Testis (tissue), 3 donors: Measurements from ENCODE around the gene PLA2G2D. TPM values are rescaled to one million over a fixed set of nuclear protein-coding genes. Genes with fewer than 3 reads are reported as not detected.

Source experiments
- DNase-seq: peaks from one replicate; pipeline ENCODE4 v3.0.0-alpha.2; 2019
- H3K27ac ChIP-seq, 2 donors: fragments of 200-600 bp; sonication (generic); one replicate each; pipeline ENCODE4 v1.5.1; 2019
- H3K27me3 ChIP-seq: fragments of 200-600 bp; sonication (generic); one replicate; pipeline ENCODE4 v1.5.1; 2019
- H3K36me3 ChIP-seq: fragments of 200-600 bp; sonication (generic); one replicate; pipeline ENCODE4 v1.5.1; 2017; ENCODE audit warnings: low read depth; ENCODE audit errors: missing control alignments
- H3K4me1 ChIP-seq: fragments of 200-600 bp; sonication (generic); one replicate; pipeline ENCODE4 v1.5.1; 2019
- H3K4me3 ChIP-seq, 2 donors: fragments of 200-600 bp; sonication (generic); one replicate each; pipeline ENCODE4 v1.5.1; 2017 to 2019
- H3K9me3 ChIP-seq: fragments of 200-600 bp; sonication (generic); one replicate; pipeline ENCODE4 v1.5.1; 2017
- CTCF ChIP-seq, 3 experiments: fragments of 450-650 bp in 2 of 3; fragments of 200-600 bp in 1 of 3; sonication (generic) in 1 of 3; IDR thresholded peaks; one replicate each; pipeline ENCODE4 v1.5.1; 2016 to 2019; ENCODE audit warnings: antibody characterized with exemption in 3 of 3, mild to moderate bottlenecking in 2 of 3, moderate library complexity in 1 of 3
- POLR2A ChIP-seq: fragments of 450-650 bp; IDR thresholded peaks from one replicate; pipeline ENCODE4 v1.6.1; 2017; ENCODE audit warnings: antibody characterized with exemption, mild to moderate bottlenecking, moderate library complexity
- WGBS, 2 donors: methylation state at CpG; one replicate each; pipeline ENCODE4 v1.1.5; 2018; 5-methylcytosine and 5-hydroxymethylcytosine counted together
- intact Hi-C: fragments of 100-400 bp; cut with DNase I; formaldehyde crosslinking; loops from one replicate; pipeline ENCODE4 v1.15.1; 2023; ENCODE audit warnings: low total_unique reads
- polyA plus RNA-seq: library from polyadenylated mRNA; stranded (reverse); fragments of 350-450 nt; fragmentation: Illumina TruSeq; extraction: RNeasy Lipid Tissue Mini Kit (QIAGEN cat#74804); gene quantifications from one replicate; pipeline ENCODE4 v1.2.3, GENCODE V29; 2014; ENCODE audit warnings: low read depth, low replicate concordance; ENCODE audit not compliant: insufficient read depth
- total RNA-seq, 2 donors: library from RNA; depleted of rRNA; stranded (reverse); fragments of >200 nt; gene quantifications; one replicate each; pipeline ENCODE4 v1.2.3, GENCODE V29; 2016

Gene PLA2G2D
- total and polyA plus RNA-seq, 3 donors from 2014 or later, result 0.16 to 3.7 TPM; not detected in 1

DNA sequence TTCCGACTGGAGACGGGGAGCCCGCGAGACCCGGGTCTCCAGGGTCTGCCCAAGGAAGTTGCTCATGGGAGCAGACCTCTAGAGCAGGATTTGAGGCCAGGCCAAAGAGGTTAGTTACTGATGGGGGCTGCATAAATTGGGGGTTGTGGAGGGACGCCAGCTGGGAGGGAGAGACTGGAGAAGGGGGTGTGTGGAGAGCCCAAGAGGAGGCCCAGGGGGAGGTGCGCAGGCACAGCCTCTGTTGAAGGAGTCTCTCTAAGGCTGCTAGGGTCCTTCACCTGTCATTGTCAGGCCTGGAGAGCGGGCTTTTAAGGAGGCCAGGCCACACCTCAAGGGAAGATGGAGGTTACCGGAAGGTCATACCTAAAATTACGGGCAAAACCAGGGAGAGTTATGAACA lies 49.0 kb downstream of the PLA2G2D start:
- Histone ChIP-seq H3K4me3 (no peak overlapping the region), H3K27ac (peak overlapping the region in 1 of 2 donors; percentile 31), H3K27me3 (no peaks in the 10 kb centered on the region), H3K36me3 (no peaks in the 10 kb centered on the region), H3K9me3 (no peaks in the 10 kb centered on the region), H3K4me1 (peaks cover 9% of the 10 kb centered on the region)
- no peak for TF ChIP-seq CTCF (IDR thresholded peaks at IDR 0.05)
- TF ChIP-seq POLR2A, result no peak
- 57 to 71% methylated on average over 10 of the region's 10 CpGs for WGBS, 2 donors
- DNase-seq, result no peak
- intact Hi-C loops, result no loop called here

DNA sequence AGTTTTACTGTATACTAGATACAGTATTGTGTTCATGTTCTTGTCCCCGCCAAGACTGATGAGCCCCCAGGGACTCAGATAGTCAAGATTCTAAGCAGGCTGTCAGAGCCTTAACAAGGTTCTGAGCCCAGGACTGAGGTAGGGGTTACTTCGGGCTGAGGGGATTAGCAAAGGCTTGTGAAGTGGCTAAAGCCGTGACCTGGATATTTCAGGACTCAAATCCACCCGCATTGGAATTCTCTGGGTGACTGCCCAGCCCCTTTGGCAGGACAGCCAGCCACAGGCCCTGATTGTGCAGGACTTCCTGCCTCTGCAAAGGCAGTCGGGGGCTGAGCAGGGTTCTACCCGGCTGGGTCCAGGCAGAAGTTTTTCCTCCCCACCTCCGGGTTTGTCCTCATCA lies 49.5 kb downstream of the PLA2G2D start, which contains the start of gene PLA2G5:
Gene PLA2G5, plus strand, starts transcription at position 321 of the 400 bp plus-strand sequence. CDS start 14,637 bp downstream, outside the sequence.
- 33 to 36% methylated on average over 7 of the region's 7 CpGs for WGBS, 2 donors
- H3K4me3 ChIP-seq, result no peak within 1 kb of the TSS
- DNase-seq, result peak; percentile 68
- peak within 1 kb of the TSS in 1 of 2 donors; percentile 31 for H3K27ac ChIP-seq
- H3K9me3 ChIP-seq, result no peaks in the 10 kb centered on the region
- H3K36me3 ChIP-seq, result no peaks in the 10 kb centered on the region
- H3K27me3 ChIP-seq, result no peaks in the 10 kb centered on the region
- intact Hi-C loops, result no loop called here
- peaks cover 9% of the 10 kb centered on the region for H3K4me1 ChIP-seq
- TF ChIP-seq CTCF (IDR thresholded peaks at IDR 0.05), result no peak
- no peak for TF ChIP-seq POLR2A

- Histone ChIP-seq H3K27ac (no peak overlapping the region), H3K9me3 (no peaks in the 10 kb centered on the region), H3K4me3 (no peak overlapping the region), H3K27me3 (no peaks in the 10 kb centered on the region), H3K4me1 (peaks cover 9% of the 10 kb centered on the region), H3K36me3 (no peaks in the 10 kb centered on the region)
- intact Hi-C loops, result no loop called here
- TF ChIP-seq POLR2A, result no peak
- TF ChIP-seq CTCF (IDR thresholded peaks at IDR 0.05), result no peak
- DNase-seq, result no peak
- 89 to 94% methylated on average over 7 of the region's 7 CpGs for WGBS, 2 donors
These were observed 50.6 kb downstream of the PLA2G2D start for GRCh38 chr1:20068722-20069121.

DNA sequence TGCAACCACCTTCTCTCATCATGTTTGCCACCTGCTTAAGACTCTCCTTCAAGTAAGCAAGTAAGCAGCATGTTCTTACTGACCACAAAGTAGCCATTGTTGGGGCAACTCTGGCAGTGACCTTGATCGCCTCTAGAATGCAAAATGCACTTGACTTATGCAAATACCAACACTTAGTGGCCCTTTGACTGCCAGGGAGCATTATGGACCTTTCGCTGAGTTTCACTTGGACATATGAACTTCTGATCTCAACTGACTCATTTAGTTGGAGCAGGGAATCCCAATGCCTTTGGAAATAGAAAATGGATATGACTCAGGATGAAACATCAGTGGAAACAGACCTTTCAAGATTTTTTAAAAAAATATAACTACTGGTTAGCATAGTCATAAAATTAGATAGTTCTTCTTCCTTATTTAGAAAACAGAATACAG lies 55.5 kb downstream of the PLA2G2D start:
- Histone ChIP-seq H3K9me3 (no peaks in the 10 kb centered on the region), H3K27ac (no peak overlapping the region), H3K27me3 (no peaks in the 10 kb centered on the region), H3K4me3 (no peak overlapping the region), H3K36me3 (no peaks in the 10 kb centered on the region), H3K4me1 (no peaks in the 10 kb centered on the region)
- peak; percentile 53 for DNase-seq
- TF ChIP-seq POLR2A (no peak), CTCF (IDR thresholded peaks at IDR 0.05) (no peak)
- intact Hi-C loops, result no loop called here
- WGBS, 2 donors, result 62 to 87% methylated on average over 2 of the region's 2 CpGs

Other genes starting within 250 kb of the PLA2G2D start
- 10 to 100 TPM; 29.7 to 37.6 TPM for gene OTUD3, start 237.1 kb downstream of the PLA2G2D start, total RNA-seq
- gene OTUD3, start 237.1 kb downstream of the PLA2G2D start, polyA plus RNA-seq, result 22.8 TPM
- not detected for gene PLA2G2E, start 195.9 kb downstream of the PLA2G2D start, total RNA-seq
- not detected for gene PLA2G2E, start 195.9 kb downstream of the PLA2G2D start, polyA plus RNA-seq
- 1 to 10 TPM; 7.1 to 8.3 TPM for gene PLA2G2A, start 139.9 kb downstream of the PLA2G2D start, total RNA-seq
- gene PLA2G2A, start 139.9 kb downstream of the PLA2G2D start, polyA plus RNA-seq, result 60.8 TPM
- gene PLA2G5, start 49.3 kb downstream of the PLA2G2D start, total RNA-seq, result 10 to 100 TPM; 19.8 to 21.2 TPM
- gene PLA2G5, start 49.3 kb downstream of the PLA2G2D start, polyA plus RNA-seq, result 17.6 TPM
- not detected for gene PLA2G2F, start 19.8 kb upstream of the PLA2G2D start, total RNA-seq
- gene PLA2G2F, start 19.8 kb upstream of the PLA2G2D start, polyA plus RNA-seq, result not detected
- 10 to 100 TPM; 18.2 to 23.7 TPM for gene UBXN10, start 66.6 kb upstream of the PLA2G2D start, total RNA-seq
- gene UBXN10, start 66.6 kb upstream of the PLA2G2D start, polyA plus RNA-seq, result 43.7 TPM
- gene PLA2G2C, start 67.0 kb upstream of the PLA2G2D start, total RNA-seq, result under 1 TPM; 0.31 to 0.47 TPM
- 1.1 TPM for gene PLA2G2C, start 67.0 kb upstream of the PLA2G2D start, polyA plus RNA-seq
- 10 to 100 TPM; 13.1 to 23.0 TPM for gene VWA5B1, start 171.3 kb upstream of the PLA2G2D start, total RNA-seq
- gene VWA5B1, start 171.3 kb upstream of the PLA2G2D start, polyA plus RNA-seq, result 16.2 TPM